GM19043 (cell line): Measurements from ENCODE around the gene RAB3A.

Experiments
- ATAC-seq: cut with Tn5 transposase; IDR thresholded peaks from one replicate; pipeline ENCODE4 v1.9.1; 2021; ENCODE audit warnings: low read depth; ENCODE audit not compliant: unreplicated experiment

Gene RAB3A

GRCh38 chr19:18202397-18202777 lies 1.5 kb downstream of the RAB3A start:
- ATAC-seq, result no peak

GRCh38 chr19:18198374-18198773 lies 5.5 kb downstream of the RAB3A start:
- no peak for ATAC-seq

GRCh38 chr19:18197941-18198340 lies 5.9 kb downstream of the RAB3A start:
- no peak for ATAC-seq

GRCh38 chr19:18197306-18197705 lies 6.5 kb downstream of the RAB3A start:
- no peak for ATAC-seq

GRCh38 chr19:18196511-18196845 lies 7.4 kb downstream of the RAB3A start:
- ATAC-seq, result no peak

- no peak for ATAC-seq
These were observed 9.1 kb downstream of the RAB3A start for GRCh38 chr19:18194554-18195238.

- ATAC-seq, result no peak
These were observed 9.7 kb downstream of the RAB3A start for GRCh38 chr19:18194181-18194530.

- ATAC-seq, result no peak
These were observed 10.3 kb downstream of the RAB3A start for GRCh38 chr19:18193388-18194180.

GRCh38 chr19:18192673-18193387 lies 11.0 kb downstream of the RAB3A start, which contains the start of gene MPV17L2:
Gene MPV17L2 (plus strand): TSS chr19:18193218. CDS start chr19:18193282, 64 bp downstream.
- peak; percentile 88 for ATAC-seq

GRCh38 chr19:18191640-18192062 lies 12.2 kb downstream of the RAB3A start:
- no peak for ATAC-seq

- ATAC-seq, result no peak
These were observed 13.6 kb downstream of the RAB3A start for GRCh38 chr19:18190278-18190677.

- ATAC-seq, result no peak
These were observed 18.3 kb downstream of the RAB3A start for GRCh38 chr19:18185538-18185937.

GRCh38 chr19:18183529-18183928 lies 20.3 kb downstream of the RAB3A start:
- no peak for ATAC-seq

GRCh38 chr19:18179957-18180356 lies 23.9 kb downstream of the RAB3A start:
- no peak for ATAC-seq

- ATAC-seq, result no peak
These were observed 27.2 kb downstream of the RAB3A start for GRCh38 chr19:18176367-18177310.

- ATAC-seq, result no peak
These were observed 28.9 kb downstream of the RAB3A start for GRCh38 chr19:18174983-18175382.

- peak; percentile 44 for ATAC-seq
These were observed 30.1 kb downstream of the RAB3A start, which contains the start of gene IFI30 for GRCh38 chr19:18173572-18174288. Gene IFI30 (plus strand): TSS chr19:18173813. CDS start chr19:18173842, 29 bp downstream.

- no peak for ATAC-seq
These were observed 30.7 kb downstream of the RAB3A start for GRCh38 chr19:18173054-18173571.

- no peak for ATAC-seq
These were observed 31.4 kb downstream of the RAB3A start for GRCh38 chr19:18172331-18173053.
